Neuronal stem cell (in vitro differentiated cells): ENCODE results near the gene STX1A.

Experiments used
- DNase-seq: peaks from one replicate; pipeline ENCODE4 v3.0.0-alpha.2; 2013; ENCODE audit warnings: low spot score
- H2AFZ ChIP-seq: one replicate; pipeline ENCODE4 v1.6.1; 2013; ENCODE audit warnings: mild to moderate bottlenecking, low read length, inconsistent platforms
- H2AK5ac ChIP-seq: 2 replicates; pipeline ENCODE4 v1.6.1; 2013; ENCODE audit warnings: low read depth, mild to moderate bottlenecking, inconsistent platforms, low read length, moderate library complexity, mixed read lengths
- H2BK120ac ChIP-seq: 2 replicates; pipeline ENCODE4 v1.6.1; 2013; ENCODE audit warnings: low read depth, mild to moderate bottlenecking, inconsistent platforms, low read length, moderate library complexity, mixed read lengths
- H2BK12ac ChIP-seq: one replicate; pipeline ENCODE4 v1.6.1; 2013; ENCODE audit warnings: low read length, inconsistent platforms
- H2BK15ac ChIP-seq: 2 replicates; pipeline ENCODE4 v1.6.1; 2013; ENCODE audit warnings: mild to moderate bottlenecking, low read length, inconsistent platforms, mixed read lengths
- H2BK5ac ChIP-seq: one replicate; pipeline ENCODE4 v1.6.1; 2013; ENCODE audit warnings: inconsistent platforms, mild to moderate bottlenecking, low read length, moderate library complexity
- H3K14ac ChIP-seq: one replicate; pipeline ENCODE4 v1.6.1; 2013; ENCODE audit warnings: low read length, inconsistent platforms
- H3K18ac ChIP-seq: 2 replicates; pipeline ENCODE4 v1.6.1; 2013; ENCODE audit warnings: low read length, inconsistent platforms
- H3K23ac ChIP-seq: 2 replicates; pipeline ENCODE4 v1.6.1; 2013; ENCODE audit warnings: low read depth, mild to moderate bottlenecking, mixed read lengths, low read length, inconsistent platforms; ENCODE audit not compliant: poor library complexity
- H3K27ac ChIP-seq: replicated peaks from 3 replicates; pipeline ENCODE4 v1.5.1; 2013; ENCODE audit warnings: low read length, inconsistent platforms
- H3K27me3 ChIP-seq, 3 experiments: 2 replicates each; pipeline ENCODE4 v1.6.1; 2013; ENCODE audit warnings: low read length in 3 of 3, mild to moderate bottlenecking in 2 of 3, inconsistent platforms in 1 of 3, low read depth in 1 of 3, mixed read lengths in 1 of 3, moderate library complexity in 1 of 3; ENCODE audit not compliant: control insufficient read depth in 3 of 3, insufficient read depth in 3 of 3
- H3K36me3 ChIP-seq, 2 donors: replicated peaks in 1 of 2; 2 replicates each; pipeline ENCODE4 v1.6.1; 2013; ENCODE audit warnings: low read length in 2 of 2; ENCODE audit not compliant: control insufficient read depth in 2 of 2, insufficient read depth in 2 of 2
- H3K4ac ChIP-seq: 2 replicates; pipeline ENCODE4 v1.6.1; 2013; ENCODE audit warnings: inconsistent platforms, mild to moderate bottlenecking, low read length, moderate library complexity
- H3K4me1 ChIP-seq, 2 donors: 1 replicate in 1 of 2; 2 replicates in 1 of 2; pipeline ENCODE4 v1.6.1; 2013; ENCODE audit warnings: low read length in 2 of 2, low read depth in 1 of 2; ENCODE audit not compliant: control insufficient read depth in 2 of 2, insufficient read depth in 1 of 2
- H3K4me2 ChIP-seq: one replicate; pipeline ENCODE4 v1.6.1; 2013; ENCODE audit warnings: mild to moderate bottlenecking, low read length, inconsistent platforms; ENCODE audit not compliant: insufficient read depth, poor library complexity, severe bottlenecking
- H3K4me3 ChIP-seq, 2 donors: 2 replicates each; pipeline ENCODE4 v1.5.1; 2013; ENCODE audit warnings: low read length in 2 of 2, mild to moderate bottlenecking in 2 of 2, inconsistent platforms in 1 of 2, moderate library complexity in 1 of 2
- H3K79me1 ChIP-seq: one replicate; pipeline ENCODE4 v1.6.1; 2013; ENCODE audit warnings: low read depth, mild to moderate bottlenecking, inconsistent platforms, low read length, moderate library complexity
- H3K9ac ChIP-seq: one replicate; pipeline ENCODE4 v1.6.1; 2013; ENCODE audit warnings: mild to moderate bottlenecking, low read depth, low read length, inconsistent platforms; ENCODE audit not compliant: poor library complexity
- H3K9me3 ChIP-seq, 2 donors: replicated peaks in 1 of 2; 2 replicates each; pipeline versions ENCODE3 to v1.6.1; 2013; ENCODE audit warnings: low read length in 2 of 2, mild to moderate bottlenecking in 2 of 2, inconsistent platforms in 1 of 2, low read depth in 1 of 2, mixed read lengths in 1 of 2, moderate library complexity in 1 of 2; ENCODE audit not compliant: control insufficient read depth in 2 of 2, insufficient read depth in 1 of 2
- H4K8ac ChIP-seq: one replicate; pipeline ENCODE4 v1.6.1; 2013; ENCODE audit warnings: low read depth, mild to moderate bottlenecking, inconsistent platforms, low read length, moderate library complexity
- H4K91ac ChIP-seq: one replicate; pipeline ENCODE4 v1.6.1; 2013; ENCODE audit warnings: low read length, low read depth, mild to moderate bottlenecking, inconsistent platforms; ENCODE audit not compliant: poor library complexity
- WGBS, 2 donors: extraction: QIAGEN DNeasy Blood & Tissue Kit; methylation state at CpG; one replicate each; pipeline ENCODE4 v1.1.7; 2013; ENCODE audit warnings: missing lambda C conversion rate in 2 of 2, mixed read lengths in 1 of 2; ENCODE audit not compliant: insufficient read length in 2 of 2, insufficient replicate concordance in 1 of 2; ENCODE audit errors: extremely low coverage in 2 of 2; 5-methylcytosine and 5-hydroxymethylcytosine counted together

Gene STX1A

GRCh38 chr7:73734619-73735527 lies 15.4 kb upstream of the STX1A start:
- Histone ChIP-seq H3K4me2 (no peak overlapping the region), H2AFZ (no peak overlapping the region), H3K14ac (no peak overlapping the region), H2BK5ac (peak overlapping the region; percentile 44), H2BK12ac (peak overlapping the region; percentile 92), H3K9me3 (no peaks in the 10 kb centered on the region), H3K18ac (peak overlapping the region; percentile 64), H4K8ac (no peak overlapping the region), H3K36me3 (peaks cover 21 to 22% of the 10 kb centered on the region in 2 donors), H4K91ac (no peak overlapping the region), H3K23ac (peak overlapping the region; percentile 0), H3K79me1 (peaks cover 6% of the 10 kb centered on the region), H3K27me3 (no peaks in the 10 kb centered on the region), H3K4ac (no peak overlapping the region), H2BK120ac (no peak overlapping the region), H3K27ac (peak overlapping the region; percentile 56), H3K9ac (no peak overlapping the region), H3K4me3 (no peak overlapping the region), H2BK15ac (peak overlapping the region; percentile 89), H2AK5ac (peak overlapping the region; percentile 93), H3K4me1 (peaks cover 8 to 9% of the 10 kb centered on the region in 2 donors)
- WGBS, 2 donors: no CpG with 5 or more reads among the region's 16 CpGs
- DNase-seq: peak; percentile 76

GRCh38 chr7:73732397-73732796 lies 12.9 kb upstream of the STX1A start:
- Histone ChIP-seq H4K91ac (no peak overlapping the region), H3K9ac (no peak overlapping the region), H2BK120ac (no peak overlapping the region), H2AFZ (no peak overlapping the region), H3K27ac (no peak overlapping the region), H2AK5ac (no peak overlapping the region), H3K4me2 (no peak overlapping the region), H3K4ac (no peak overlapping the region), H3K4me1 (peaks cover 2 to 5% of the 10 kb centered on the region in 2 donors), H3K4me3 (no peak overlapping the region), H3K23ac (no peak overlapping the region), H3K9me3 (no peaks in the 10 kb centered on the region), H3K27me3 (peaks cover 0 to 12% (median 0%) of the 10 kb centered on the region in 3 experiments), H2BK5ac (no peak overlapping the region), H3K79me1 (peaks cover 3% of the 10 kb centered on the region), H3K18ac (no peak overlapping the region), H3K14ac (no peak overlapping the region), H3K36me3 (peaks cover 19% of the 10 kb centered on the region in 2 donors), H4K8ac (no peak overlapping the region), H2BK15ac (no peak overlapping the region), H2BK12ac (no peak overlapping the region)
- no peak for DNase-seq
- no CpG with 5 or more reads among the region's 2 CpGs for WGBS, 2 donors

GRCh38 chr7:73730485-73730884 lies 11.0 kb upstream of the STX1A start:
- Histone ChIP-seq H3K79me1 (peaks cover 1% of the 10 kb centered on the region), H3K9ac (no peak overlapping the region), H3K23ac (no peak overlapping the region), H4K91ac (no peak overlapping the region), H2BK12ac (no peak overlapping the region), H2BK120ac (no peak overlapping the region), H3K14ac (no peak overlapping the region), H2AFZ (peak overlapping the region; percentile 64), H3K27me3 (peaks cover 0 to 17% (median 0%) of the 10 kb centered on the region in 3 experiments), H2BK15ac (no peak overlapping the region), H3K4me1 (peaks cover 2 to 5% of the 10 kb centered on the region in 2 donors), H3K4me2 (no peak overlapping the region), H3K18ac (no peak overlapping the region), H2BK5ac (no peak overlapping the region), H3K4me3 (no peak overlapping the region), H3K27ac (no peak overlapping the region), H2AK5ac (no peak overlapping the region), H3K36me3 (peaks cover 1 to 3% of the 10 kb centered on the region in 2 donors), H4K8ac (no peak overlapping the region), H3K4ac (no peak overlapping the region), H3K9me3 (no peaks in the 10 kb centered on the region)
- no peak for DNase-seq
- no CpG with 5 or more reads among the region's 3 CpGs for WGBS, 2 donors

- H2BK15ac ChIP-seq: no peak overlapping the region
- H3K9ac ChIP-seq: no peak overlapping the region
- H3K4me3 ChIP-seq: no peak overlapping the region
- H4K8ac ChIP-seq: no peak overlapping the region
- peaks cover 0 to 17% (median 0%) of the 10 kb centered on the region in 3 experiments for H3K27me3 ChIP-seq
- no peak overlapping the region for H2AK5ac ChIP-seq
- no peak overlapping the region for H4K91ac ChIP-seq
- no peak overlapping the region for H3K4ac ChIP-seq
- H3K9me3 ChIP-seq: no peaks in the 10 kb centered on the region
- H3K23ac ChIP-seq: no peak overlapping the region
- no peak overlapping the region for H2BK120ac ChIP-seq
- H3K4me1 ChIP-seq: peaks cover 0 to 5% of the 10 kb centered on the region in 2 donors
- no peaks in the 10 kb centered on the region for H3K36me3 ChIP-seq
- H3K79me1 ChIP-seq: no peaks in the 10 kb centered on the region
- DNase-seq: no peak
- H2AFZ ChIP-seq: no peak overlapping the region
- H3K14ac ChIP-seq: no peak overlapping the region
- no peak overlapping the region for H3K4me2 ChIP-seq
- no CpG with 5 or more reads among the region's 5 CpGs for whole genome bisulfite sequencing, 2 donors
- H2BK12ac ChIP-seq: no peak overlapping the region
- no peak overlapping the region for H3K27ac ChIP-seq
- H3K18ac ChIP-seq: no peak overlapping the region
- no peak overlapping the region for H2BK5ac ChIP-seq
Measured at GRCh38 chr7:73728551-73728950, 9.1 kb upstream of the STX1A start.
